K562 (cell line): Measurements from ENCODE around the gene COL20A1. TPM values are rescaled to one million over a fixed set of nuclear protein-coding genes. Genes with fewer than 3 reads are reported as not detected.

Experiments
- ATAC-seq: fragments of 200-7000 bp; cut with Tn5 transposase; 3 replicates; pipeline ENCODE4 v1.9.1; 2020; ENCODE audit warnings: moderate library complexity
- BruUV-seq: library from RNA; stranded (reverse); fragments of 400-500 nt; replicated peaks from 2 replicates; lab custom pipeline; 2021; lab: Mats Ljungman, UMichigan
- CTCF ChIA-PET: fragments of 300-600 bp; formaldehyde crosslinking; extraction: SDS; loops from one replicate; lab custom pipeline; 2021; ENCODE audit warnings: low intra/inter-chr PET ratio; lab: Yijun Ruan, JAX
- POLR2A ChIA-PET: fragments of 300-600, 350-650 bp; sonication (Branson Sonifier 250); formaldehyde crosslinking; extraction: SDS; loops from one replicate; lab custom pipeline; 2021; ENCODE audit warnings: antibody characterized with exemption, inconsistent platforms; lab: Yijun Ruan, JAX
- DNase-seq, 4 experiments: peaks; one replicate each; pipeline versions ENCODE4 v3.0.0 to v3.0.0-alpha.2; 2011 to 2018; ENCODE audit warnings: low spot score in 3 of 4, mixed read lengths in 3 of 4; ENCODE audit errors: extremely low read depth in 1 of 4
- FAIRE-seq: peaks from 2 replicates; lab custom pipeline; 2011; peaks lifted over from hg19 to GRCh38; lab: Jason Lieb, UNC
- H2AFZ ChIP-seq: 2 replicates; pipeline ENCODE4 v1.6.0; 2011; ENCODE audit warnings: low read depth, low read length, control low read depth, inconsistent platforms
- H3K27ac ChIP-seq: fragments of 200-600 bp; 3 replicates; pipeline ENCODE4 v1.8.0; 2011; ENCODE audit warnings: low read depth, mild to moderate bottlenecking, control low read depth, inconsistent platforms, low read length, moderate library complexity, mixed read lengths; ENCODE audit errors: extremely low read depth
- H3K27me3 ChIP-seq, 2 experiments: fragments of 300-600 bp in 1 of 2; 2 replicates in 1 of 2; 3 replicates in 1 of 2; pipeline versions ENCODE4 v1.6.0 to v1.8.0; 2011; ENCODE audit warnings: inconsistent platforms in 2 of 2, low read length in 2 of 2, mild to moderate bottlenecking in 1 of 2, mixed read lengths in 1 of 2, moderate library complexity in 1 of 2; ENCODE audit not compliant: control insufficient read depth in 2 of 2, insufficient read depth in 2 of 2
- H3K36me3 ChIP-seq: fragments of 300-600 bp; 3 replicates; pipeline ENCODE4 v1.8.0; 2011; ENCODE audit warnings: mild to moderate bottlenecking, low read length, inconsistent platforms; ENCODE audit not compliant: control insufficient read depth, insufficient read depth
- H3K4me1 ChIP-seq, 2 experiments: fragments of 200-600 bp in 1 of 2; replicated peaks in 1 of 2; 2 replicates in 1 of 2; 3 replicates in 1 of 2; pipeline versions ENCODE4 v1.5.1 to v1.8.0; 2011; ENCODE audit warnings: inconsistent platforms in 2 of 2, low read length in 2 of 2, mild to moderate bottlenecking in 1 of 2, mixed read lengths in 1 of 2, moderate library complexity in 1 of 2; ENCODE audit not compliant: control insufficient read depth in 2 of 2, insufficient read depth in 2 of 2
- H3K4me2 ChIP-seq: 2 replicates; pipeline ENCODE4 v1.6.1; 2011; ENCODE audit warnings: low read length, control low read depth, inconsistent platforms, mixed read lengths; ENCODE audit not compliant: insufficient read depth
- H3K4me3 ChIP-seq: fragments of 200-600 bp; sonication (generic), shearing (Covaris generic); 2 replicates; pipeline ENCODE4 v1.5.1; 2016; ENCODE audit warnings: control low read depth, inconsistent platforms
- H3K79me2 ChIP-seq: fragments of 200-600 bp; 3 replicates; pipeline ENCODE4 v1.8.0; 2011; ENCODE audit warnings: low read length, inconsistent platforms; ENCODE audit not compliant: control insufficient read depth, insufficient read depth
- H3K9ac ChIP-seq, 2 experiments: 2 replicates each; pipeline versions ENCODE4 v1.6.0 to v1.6.1; 2011; ENCODE audit warnings: low read depth in 2 of 2, low read length in 2 of 2, control low read depth in 1 of 2, inconsistent platforms in 1 of 2, mild to moderate bottlenecking in 1 of 2, mixed read lengths in 1 of 2; ENCODE audit not compliant: insufficient read depth in 1 of 2
- H3K9me1 ChIP-seq: one replicate; pipeline ENCODE4 v1.6.0; 2011; ENCODE audit warnings: inconsistent platforms, mild to moderate bottlenecking, low read length, moderate library complexity; ENCODE audit not compliant: control insufficient read depth, insufficient read depth
- H3K9me3 ChIP-seq: replicated peaks from 2 replicates; pipeline ENCODE4 v1.5.1; 2011; ENCODE audit warnings: low read depth, low read length, inconsistent platforms; ENCODE audit not compliant: control insufficient read depth, insufficient read depth
- H4K20me1 ChIP-seq: replicated peaks from 2 replicates; pipeline ENCODE4 v1.6.1; 2011; ENCODE audit warnings: low read length, inconsistent platforms, mixed read lengths; ENCODE audit not compliant: control insufficient read depth, insufficient read depth
- EHMT2 ChIP-seq: fragments of 450-650 bp; IDR thresholded peaks from 2 replicates; pipeline ENCODE4 v1.6.1; 2018; ENCODE audit warnings: antibody characterized with exemption
- ELF1 ChIP-seq: fragments of 200-800 bp; sonication (Bioruptor generic); IDR thresholded peaks from 2 replicates; pipeline ENCODE4 v1.6.1; 2016; ENCODE audit warnings: missing genetic modification characterization, missing compliant biosample characterization
- ETV1 ChIP-seq: fragments of 450-650 bp; conservative IDR thresholded peaks from 2 replicates; pipeline ENCODE4 v1.6.1; 2016; ENCODE audit warnings: missing genetic modification characterization, control low read depth, low read depth, missing compliant biosample characterization
- ETV6 ChIP-seq, 3 experiments: fragments of 150-350 bp in 1 of 3; sonication (generic) in 1 of 3; formaldehyde crosslinking in 1 of 3; IDR thresholded peaks; 2 replicates each; pipeline versions ENCODE4 v1.6.1 to v1.8.0; 2014 to 2022; ENCODE audit warnings: borderline replicate concordance in 2 of 3, low read depth in 2 of 3, antibody characterized with exemption in 1 of 3, low read length in 1 of 3, mild to moderate bottlenecking in 1 of 3, missing genetic modification reagents in 1 of 3
- FOXP1 ChIP-seq: sonication (generic); formaldehyde crosslinking; IDR thresholded peaks from 2 replicates; pipeline ENCODE4 v1.8.0; 2022; ENCODE audit warnings: mild to moderate bottlenecking, missing genetic modification reagents
- KAT7 ChIP-seq: sonication (generic); formaldehyde crosslinking; IDR thresholded peaks from 2 replicates; pipeline ENCODE4 v1.8.0; 2022; ENCODE audit warnings: missing genetic modification reagents, mild to moderate bottlenecking, borderline replicate concordance
- RBM39 ChIP-seq: fragments of 200-400 bp; formaldehyde crosslinking; optimal IDR thresholded peaks from 2 replicates; pipeline ENCODE3; 2018; ENCODE audit warnings: low read depth, low read length
- TEAD1 ChIP-seq, 2 experiments: fragments of 450-650 bp in 1 of 2; sonication (generic) in 1 of 2; formaldehyde crosslinking; IDR thresholded peaks; 2 replicates each; pipeline versions ENCODE4 v1.4.0 to v1.8.0; 2020 to 2022; ENCODE audit warnings: mild to moderate bottlenecking in 2 of 2, missing genetic modification reagents in 1 of 2
- WGBS: fragments of 100-300 bp; shearing (Covaris generic); methylation state at CpG from one replicate; pipeline ENCODE4 v1.1.6; 2016; ENCODE audit warnings: low coverage, mixed read lengths; ENCODE audit not compliant: insufficient coverage; ENCODE audit errors: missing lambda C conversion rate; 5-methylcytosine and 5-hydroxymethylcytosine counted together
- in situ Hi-C: fragments of 300-500 bp; cut with MboI; formaldehyde crosslinking; loops from 4 replicates; pipeline ENCODE4 v1.15.0; 2018; ENCODE audit warnings: inconsistent platforms, mixed read lengths
- intact Hi-C: fragments of 100-400 bp; cut with micrococcal nuclease; formaldehyde crosslinking; loops from 2 replicates; pipeline ENCODE4 v1.14.2; 2022
- polyA plus RNA-seq, 8 experiments: library from polyadenylated mRNA; depleted of rRNA in 4 of 8; stranded (reverse) in 5 of 8; unstranded in 3 of 8; fragments of >200 nt; fragmentation: Nextera tagmentation in 2 of 8; fragmentation: Illumina TruSeq in 1 of 8; extraction: Ambion mirVana in 2 of 8; extraction: Trizol in 1 of 8; gene quantifications; 2 replicates each; pipeline versions ENCODE4 v1.2.1 to v1.2.3, GENCODE V29; 2011 to 2014; ENCODE audit warnings: inconsistent platforms in 1 of 8, missing spikeins in 1 of 8
- total RNA-seq, 7 experiments: library from RNA; depleted of rRNA in 6 of 7; stranded (reverse); fragments of >200 nt in 6 of 7; fragmentation: Illumina TruSeq in 2 of 7; extraction: Trizol in 2 of 7; gene quantifications; 2 replicates each; pipeline versions ENCODE4 v1.2.1 to v1.2.3, GENCODE V29; 2011 to 2021; ENCODE audit warnings: low replicate concordance in 1 of 7
- TF ChIP-seq, protein P1 (sequence below): sonication (generic); formaldehyde crosslinking; IDR thresholded peaks from 2 replicates; pipeline ENCODE4 v1.8.0; 2022; ENCODE audit warnings: mild to moderate bottlenecking, missing genetic modification reagents, borderline replicate concordance

COL20A1 gene
- total and polyA plus RNA-seq, 9 of the 15 experiments (the other 6 are each of a cell fraction or from before 2014, with no cell fraction given) = not detected

DNA sequence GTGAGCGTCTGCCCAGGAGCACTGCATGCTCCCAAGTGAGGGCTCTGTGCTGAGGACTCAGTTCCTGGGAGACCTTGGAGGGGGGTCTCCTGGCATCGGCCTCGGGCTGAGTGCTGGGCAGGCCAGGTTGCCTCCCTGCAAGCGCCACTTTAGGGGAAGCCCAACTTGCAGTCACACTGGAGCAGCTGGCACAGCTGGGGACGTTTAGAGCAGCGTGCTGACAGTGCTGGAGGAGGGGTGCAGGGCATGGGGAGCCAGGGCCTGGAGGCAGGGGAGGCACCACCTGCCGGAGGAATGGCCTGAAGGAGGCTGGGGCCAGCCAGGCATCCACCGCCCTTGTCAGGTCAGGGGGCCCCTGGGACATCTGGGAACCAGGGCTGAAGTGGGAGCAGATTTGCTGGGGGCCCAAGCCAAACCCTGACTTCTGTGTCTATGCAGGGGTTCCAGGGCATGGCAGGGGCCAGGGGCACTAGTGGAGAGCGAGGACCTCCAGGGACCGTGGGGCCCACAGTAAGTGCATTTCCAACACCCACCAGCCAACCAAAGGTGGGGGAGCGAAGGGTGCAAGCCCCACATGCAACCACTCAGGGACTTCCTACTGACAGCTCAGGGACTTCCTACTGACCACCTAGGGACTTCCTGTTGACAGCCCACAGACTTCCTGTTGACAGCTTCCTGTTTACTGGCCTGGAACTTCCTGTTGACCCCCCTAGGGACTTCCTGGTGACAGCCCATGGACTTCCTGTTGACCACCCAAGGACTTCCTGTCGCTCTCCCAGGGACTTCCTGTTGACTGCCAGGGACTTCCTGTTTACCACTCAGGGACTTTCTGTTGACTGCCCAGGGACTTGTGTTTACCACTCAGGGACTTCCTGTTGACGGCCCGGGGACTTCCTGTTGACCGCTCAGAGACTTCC lies 33.6 kb downstream of the COL20A1 start:
- intact Hi-C loops = no loop called here
- no peak for ATAC-seq
- no peak overlapping the region for H3K27ac ChIP-seq
- WGBS = 24% methylated on average over 15 of the region's 15 CpGs
- no peak overlapping the region for H3K9ac ChIP-seq
- CTCF ChIA-PET = no interaction called here
- H3K79me2 ChIP-seq = no peaks in the 10 kb centered on the region
- in situ Hi-C loops = no loop called here
- no peak for DNase-seq
- no TSS peak for BruUV-seq
- H3K4me2 ChIP-seq = no peak overlapping the region
- H3K4me3 ChIP-seq = no peak overlapping the region
- no peak for FAIRE-seq
- no peaks in the 10 kb centered on the region for H3K9me3 ChIP-seq
- peaks cover 15 to 18% of the 10 kb centered on the region in 2 experiments; a peak in 4 of 5 replicates for H3K27me3 ChIP-seq
- H2AFZ ChIP-seq = 0 out of 2 replicates have a peak overlapping the region, but pooled peaks have one; percentile 30
- H4K20me1 ChIP-seq = no peaks in the 10 kb centered on the region
- POLR2A ChIA-PET = no interaction called here
- H3K9me1 ChIP-seq = no peaks in the 10 kb centered on the region
- peaks cover 0 to 31% of the 10 kb centered on the region in 2 experiments; a peak in 1 of 5 replicates for H3K4me1 ChIP-seq
- no peaks in the 10 kb centered on the region for H3K36me3 ChIP-seq
- TF ChIP-seq TEAD1 (CRISPR knock-in tag; IDR thresholded peaks at IDR 0.05) = no peak
- peak; percentile 73 for TF ChIP-seq ELF1 (tag)
- TF ChIP-seq ETV1 (tag) = peak; percentile 38; the same call in 1 of the 2 replicates
- TF ChIP-seq KAT7 (CRISPR knock-in tag) = no peak
- TF ChIP-seq ETV6 (IDR thresholded peaks at IDR 0.05; ENCODE audit: borderline replicate concordance in 1 of 2, low read depth in 2 of 2, low read length in 1 of 2) = peak; percentile 80 to 88; a peak in 3 of 4 replicates
- TF ChIP-seq ETV6 (CRISPR knock-in tag; IDR thresholded peaks at IDR 0.05; ENCODE audit: borderline replicate concordance) = no peak
- no peak for TF ChIP-seq RBM39
- TF ChIP-seq FOXP1 = peak; percentile 97
- peak; percentile 32; the same call in 1 of the 2 replicates for TF ChIP-seq EHMT2
- TF ChIP-seq, protein P1, sequence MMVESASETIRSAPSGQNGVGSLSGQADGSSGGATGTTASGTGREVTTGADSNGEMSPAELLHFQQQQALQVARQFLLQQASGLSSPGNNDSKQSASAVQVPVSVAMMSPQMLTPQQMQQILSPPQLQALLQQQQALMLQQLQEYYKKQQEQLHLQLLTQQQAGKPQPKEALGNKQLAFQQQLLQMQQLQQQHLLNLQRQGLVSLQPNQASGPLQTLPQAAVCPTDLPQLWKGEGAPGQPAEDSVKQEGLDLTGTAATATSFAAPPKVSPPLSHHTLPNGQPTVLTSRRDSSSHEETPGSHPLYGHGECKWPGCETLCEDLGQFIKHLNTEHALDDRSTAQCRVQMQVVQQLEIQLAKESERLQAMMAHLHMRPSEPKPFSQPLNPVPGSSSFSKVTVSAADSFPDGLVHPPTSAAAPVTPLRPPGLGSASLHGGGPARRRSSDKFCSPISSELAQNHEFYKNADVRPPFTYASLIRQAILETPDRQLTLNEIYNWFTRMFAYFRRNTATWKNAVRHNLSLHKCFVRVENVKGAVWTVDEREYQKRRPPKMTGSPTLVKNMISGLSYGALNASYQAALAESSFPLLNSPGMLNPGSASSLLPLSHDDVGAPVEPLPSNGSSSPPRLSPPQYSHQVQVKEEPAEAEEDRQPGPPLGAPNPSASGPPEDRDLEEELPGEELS = peak; percentile 87; the same call in 1 of the 2 replicates
